GM12865 (cell line): ENCODE results near the gene MVB12A.

ENCODE experiments used
- DNase-seq: peaks from one replicate; pipeline ENCODE4 v3.0.0; 2010; ENCODE audit warnings: low read depth
- H3K4me3 ChIP-seq: 2 replicates; pipeline ENCODE4 v1.5.1; 2011; ENCODE audit warnings: mild to moderate bottlenecking, low read depth, low read length, control low read depth
- TF ChIP-seq, protein P1 (sequence below): IDR thresholded peaks from 2 replicates; pipeline ENCODE4 v1.5.1; 2011; ENCODE audit warnings: low read length, control low read depth, low read depth, inconsistent platforms; ENCODE audit not compliant: insufficient read depth; ENCODE audit errors: missing control alignments

The MVB12A gene

DNA sequence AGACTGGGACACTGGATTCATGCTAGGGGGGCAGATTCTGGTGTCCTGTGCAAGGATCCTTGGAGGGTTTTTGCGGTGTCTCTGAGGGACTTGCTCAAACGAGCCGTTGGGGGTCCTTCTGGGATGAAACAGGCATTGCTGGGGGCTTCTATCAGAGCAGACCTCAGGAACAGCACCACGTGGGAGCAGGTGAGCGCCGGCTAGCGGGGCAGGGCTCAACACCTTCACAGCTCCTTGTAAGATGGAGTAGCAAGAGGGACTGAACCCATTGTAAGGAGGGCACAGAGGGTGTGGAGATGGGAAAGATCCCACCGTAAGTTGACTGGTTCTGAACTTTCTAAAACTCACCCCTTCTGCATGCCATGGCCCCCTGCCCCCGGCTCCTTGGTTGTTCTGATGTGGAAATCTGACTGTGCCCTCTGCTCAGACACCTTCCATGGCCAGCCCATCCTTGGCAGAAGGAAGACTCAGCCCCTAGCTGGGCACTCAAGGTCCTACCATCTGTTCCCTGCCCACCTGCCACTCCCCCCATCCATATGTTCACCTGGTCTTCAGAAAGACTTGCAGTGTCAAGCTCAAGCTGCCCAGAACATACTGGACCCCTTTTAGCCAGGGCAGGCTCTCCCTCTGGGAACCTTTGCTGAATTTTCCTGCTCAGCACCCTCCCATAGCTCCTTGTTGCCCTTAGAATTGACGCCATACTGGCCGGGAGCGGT is 51.7 kb downstream of the MVB12A start:
- TF ChIP-seq, protein P1, sequence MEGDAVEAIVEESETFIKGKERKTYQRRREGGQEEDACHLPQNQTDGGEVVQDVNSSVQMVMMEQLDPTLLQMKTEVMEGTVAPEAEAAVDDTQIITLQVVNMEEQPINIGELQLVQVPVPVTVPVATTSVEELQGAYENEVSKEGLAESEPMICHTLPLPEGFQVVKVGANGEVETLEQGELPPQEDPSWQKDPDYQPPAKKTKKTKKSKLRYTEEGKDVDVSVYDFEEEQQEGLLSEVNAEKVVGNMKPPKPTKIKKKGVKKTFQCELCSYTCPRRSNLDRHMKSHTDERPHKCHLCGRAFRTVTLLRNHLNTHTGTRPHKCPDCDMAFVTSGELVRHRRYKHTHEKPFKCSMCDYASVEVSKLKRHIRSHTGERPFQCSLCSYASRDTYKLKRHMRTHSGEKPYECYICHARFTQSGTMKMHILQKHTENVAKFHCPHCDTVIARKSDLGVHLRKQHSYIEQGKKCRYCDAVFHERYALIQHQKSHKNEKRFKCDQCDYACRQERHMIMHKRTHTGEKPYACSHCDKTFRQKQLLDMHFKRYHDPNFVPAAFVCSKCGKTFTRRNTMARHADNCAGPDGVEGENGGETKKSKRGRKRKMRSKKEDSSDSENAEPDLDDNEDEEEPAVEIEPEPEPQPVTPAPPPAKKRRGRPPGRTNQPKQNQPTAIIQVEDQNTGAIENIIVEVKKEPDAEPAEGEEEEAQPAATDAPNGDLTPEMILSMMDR: no peak
- DNase-seq: no peak
- no peak overlapping the region for H3K4me3 ChIP-seq

DNA sequence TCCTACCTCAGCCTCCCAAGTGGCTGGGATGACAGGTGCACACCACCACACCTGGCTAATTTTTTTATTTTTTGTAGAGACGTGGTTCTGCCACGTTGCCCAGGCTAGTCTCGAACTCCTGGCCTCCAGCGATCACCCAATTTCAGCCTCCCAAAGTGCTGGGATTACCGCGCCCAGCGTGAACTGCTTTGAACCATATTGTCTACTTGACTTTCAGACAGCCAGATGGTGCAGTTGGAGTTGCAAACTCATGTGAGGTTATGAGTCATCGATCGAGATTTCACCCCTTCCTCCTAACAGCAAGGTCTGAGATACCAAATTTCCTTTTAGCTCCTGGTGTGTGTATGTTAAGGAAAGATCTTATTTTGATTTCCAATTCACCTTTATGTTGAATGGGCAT is 53.2 kb downstream of the MVB12A start:
- no peak overlapping the region for H3K4me3 ChIP-seq
- DNase-seq: peak; percentile 54
- TF ChIP-seq, protein P1: no peak
